K562 (cell line): ENCODE results near the gene CNGA1. TPM values are rescaled to one million over a fixed set of nuclear protein-coding genes. Genes with fewer than 3 reads are reported as not detected.

ENCODE experiments used
- ATAC-seq: fragments of 200-7000 bp; cut with Tn5 transposase; 3 replicates; pipeline ENCODE4 v1.9.1; 2020; ENCODE audit warnings: moderate library complexity
- BruUV-seq: library from RNA; stranded (reverse); fragments of 400-500 nt; replicated peaks from 2 replicates; lab custom pipeline; 2021; lab: Mats Ljungman, UMichigan
- CTCF ChIA-PET: fragments of 300-600 bp; formaldehyde crosslinking; extraction: SDS; loops from one replicate; lab custom pipeline; 2021; ENCODE audit warnings: low intra/inter-chr PET ratio; lab: Yijun Ruan, JAX
- POLR2A ChIA-PET: fragments of 300-600, 350-650 bp; sonication (Branson Sonifier 250); formaldehyde crosslinking; extraction: SDS; loops from one replicate; lab custom pipeline; 2021; ENCODE audit warnings: antibody characterized with exemption, inconsistent platforms; lab: Yijun Ruan, JAX
- DNase-seq, 4 experiments: peaks; one replicate each; pipeline versions ENCODE4 v3.0.0 to v3.0.0-alpha.2; 2011 to 2018; ENCODE audit warnings: low spot score in 3 of 4, mixed read lengths in 3 of 4; ENCODE audit errors: extremely low read depth in 1 of 4
- FAIRE-seq: peaks from 2 replicates; lab custom pipeline; 2011; peaks lifted over from hg19 to GRCh38; lab: Jason Lieb, UNC
- H2AFZ ChIP-seq: 2 replicates; pipeline ENCODE4 v1.6.0; 2011; ENCODE audit warnings: low read depth, low read length, control low read depth, inconsistent platforms
- H3K27ac ChIP-seq: fragments of 200-600 bp; 3 replicates; pipeline ENCODE4 v1.8.0; 2011; ENCODE audit warnings: low read depth, mild to moderate bottlenecking, control low read depth, inconsistent platforms, low read length, moderate library complexity, mixed read lengths; ENCODE audit errors: extremely low read depth
- H3K27me3 ChIP-seq, 2 experiments: fragments of 300-600 bp in 1 of 2; 2 replicates in 1 of 2; 3 replicates in 1 of 2; pipeline versions ENCODE4 v1.6.0 to v1.8.0; 2011; ENCODE audit warnings: inconsistent platforms in 2 of 2, low read length in 2 of 2, mild to moderate bottlenecking in 1 of 2, mixed read lengths in 1 of 2, moderate library complexity in 1 of 2; ENCODE audit not compliant: control insufficient read depth in 2 of 2, insufficient read depth in 2 of 2
- H3K36me3 ChIP-seq: fragments of 300-600 bp; 3 replicates; pipeline ENCODE4 v1.8.0; 2011; ENCODE audit warnings: mild to moderate bottlenecking, low read length, inconsistent platforms; ENCODE audit not compliant: control insufficient read depth, insufficient read depth
- H3K4me1 ChIP-seq, 2 experiments: fragments of 200-600 bp in 1 of 2; replicated peaks in 1 of 2; 2 replicates in 1 of 2; 3 replicates in 1 of 2; pipeline versions ENCODE4 v1.5.1 to v1.8.0; 2011; ENCODE audit warnings: inconsistent platforms in 2 of 2, low read length in 2 of 2, mild to moderate bottlenecking in 1 of 2, mixed read lengths in 1 of 2, moderate library complexity in 1 of 2; ENCODE audit not compliant: control insufficient read depth in 2 of 2, insufficient read depth in 2 of 2
- H3K4me2 ChIP-seq: 2 replicates; pipeline ENCODE4 v1.6.1; 2011; ENCODE audit warnings: low read length, control low read depth, inconsistent platforms, mixed read lengths; ENCODE audit not compliant: insufficient read depth
- H3K4me3 ChIP-seq: fragments of 200-600 bp; sonication (generic), shearing (Covaris generic); 2 replicates; pipeline ENCODE4 v1.5.1; 2016; ENCODE audit warnings: control low read depth, inconsistent platforms
- H3K79me2 ChIP-seq: fragments of 200-600 bp; 3 replicates; pipeline ENCODE4 v1.8.0; 2011; ENCODE audit warnings: low read length, inconsistent platforms; ENCODE audit not compliant: control insufficient read depth, insufficient read depth
- H3K9ac ChIP-seq, 2 experiments: 2 replicates each; pipeline versions ENCODE4 v1.6.0 to v1.6.1; 2011; ENCODE audit warnings: low read depth in 2 of 2, low read length in 2 of 2, control low read depth in 1 of 2, inconsistent platforms in 1 of 2, mild to moderate bottlenecking in 1 of 2, mixed read lengths in 1 of 2; ENCODE audit not compliant: insufficient read depth in 1 of 2
- H3K9me1 ChIP-seq: one replicate; pipeline ENCODE4 v1.6.0; 2011; ENCODE audit warnings: inconsistent platforms, mild to moderate bottlenecking, low read length, moderate library complexity; ENCODE audit not compliant: control insufficient read depth, insufficient read depth
- H3K9me3 ChIP-seq: replicated peaks from 2 replicates; pipeline ENCODE4 v1.5.1; 2011; ENCODE audit warnings: low read depth, low read length, inconsistent platforms; ENCODE audit not compliant: control insufficient read depth, insufficient read depth
- H4K20me1 ChIP-seq: replicated peaks from 2 replicates; pipeline ENCODE4 v1.6.1; 2011; ENCODE audit warnings: low read length, inconsistent platforms, mixed read lengths; ENCODE audit not compliant: control insufficient read depth, insufficient read depth
- ARHGAP35 ChIP-seq: fragments of 450-650 bp; IDR thresholded peaks from 2 replicates; pipeline ENCODE4 v1.6.1; 2018; ENCODE audit not compliant: partially characterized antibody
- ASH1L ChIP-seq: fragments of 450-650 bp; IDR thresholded peaks from 2 replicates; pipeline ENCODE4 v1.6.1; 2018; ENCODE audit warnings: borderline replicate concordance, mild to moderate bottlenecking, low read depth; ENCODE audit not compliant: partially characterized antibody
- CSDE1 ChIP-seq, 2 experiments: fragments of 450-650 bp; IDR thresholded peaks; 2 replicates each; pipeline ENCODE4 v1.6.1; 2016; ENCODE audit warnings: mild to moderate bottlenecking in 1 of 2
- DNMT1 ChIP-seq: fragments of 450-650 bp; IDR thresholded peaks from 2 replicates; pipeline ENCODE4 v1.6.1; 2016; ENCODE audit warnings: antibody characterized with exemption, mild to moderate bottlenecking
- KDM2B ChIP-seq: fragments of 250-450 bp; sonication (Bioruptor Pico); IDR thresholded peaks from 2 replicates; pipeline ENCODE4 v1.8.0; 2021; ENCODE audit warnings: mild to moderate bottlenecking, moderate library complexity
- MCM3 ChIP-seq: fragments of 450-650 bp; IDR thresholded peaks from 2 replicates; pipeline ENCODE4 v1.6.1; 2016
- POLR2AphosphoS5 ChIP-seq: IDR thresholded peaks from 2 replicates; pipeline ENCODE4 v1.6.1; 2011; ENCODE audit warnings: mild to moderate bottlenecking, low read depth, low read length, moderate library complexity; ENCODE audit not compliant: control insufficient read depth, insufficient read depth
- SRSF3 ChIP-seq: fragments of 200-400 bp; formaldehyde crosslinking; IDR thresholded peaks from 2 replicates; pipeline ENCODE4 v1.6.1; 2016; ENCODE audit warnings: mild to moderate bottlenecking, low read length, moderate library complexity; ENCODE audit not compliant: insufficient read depth
- YY1 ChIP-seq, 3 experiments: IDR thresholded peaks; 2 replicates each; pipeline ENCODE4 v1.6.1; 2011; ENCODE audit warnings: low read length in 2 of 3, mild to moderate bottlenecking in 2 of 3, moderate library complexity in 2 of 3, borderline replicate concordance in 1 of 3, control low read depth in 1 of 3, low read depth in 1 of 3; ENCODE audit not compliant: insufficient read depth in 3 of 3, insufficient replicate concordance in 2 of 3, control insufficient read depth in 1 of 3, insufficient read length in 1 of 3; ENCODE audit errors: extremely low read depth in 1 of 3
- ZNF12 ChIP-seq: sonication (generic); formaldehyde crosslinking; IDR thresholded peaks from 2 replicates; pipeline ENCODE4 v1.4.0; 2020; ENCODE audit warnings: mild to moderate bottlenecking, missing genetic modification reagents
- ZNF507 ChIP-seq: conservative IDR thresholded peaks from 2 replicates; pipeline ENCODE4 v1.6.1; 2017; ENCODE audit warnings: missing genetic modification characterization, missing compliant biosample characterization
- ZNF79 ChIP-seq: fragments of 250-450 bp; sonication (Bioruptor Pico); IDR thresholded peaks from 2 replicates; pipeline ENCODE4 v1.4.0; 2020; ENCODE audit warnings: low read depth, mild to moderate bottlenecking, moderate library complexity
- WGBS: fragments of 100-300 bp; shearing (Covaris generic); methylation state at CpG from one replicate; pipeline ENCODE4 v1.1.6; 2016; ENCODE audit warnings: low coverage, mixed read lengths; ENCODE audit not compliant: insufficient coverage; ENCODE audit errors: missing lambda C conversion rate; 5-methylcytosine and 5-hydroxymethylcytosine counted together
- in situ Hi-C: fragments of 300-500 bp; cut with MboI; formaldehyde crosslinking; loops from 4 replicates; pipeline ENCODE4 v1.15.0; 2018; ENCODE audit warnings: inconsistent platforms, mixed read lengths
- intact Hi-C: fragments of 100-400 bp; cut with micrococcal nuclease; formaldehyde crosslinking; loops from 2 replicates; pipeline ENCODE4 v1.14.2; 2022
- polyA plus RNA-seq, 8 experiments: library from polyadenylated mRNA; depleted of rRNA in 4 of 8; stranded (reverse) in 5 of 8; unstranded in 3 of 8; fragments of >200 nt; fragmentation: Nextera tagmentation in 2 of 8; fragmentation: Illumina TruSeq in 1 of 8; extraction: Ambion mirVana in 2 of 8; extraction: Trizol in 1 of 8; gene quantifications; 2 replicates each; pipeline versions ENCODE4 v1.2.1 to v1.2.3, GENCODE V29; 2011 to 2014; ENCODE audit warnings: inconsistent platforms in 1 of 8, missing spikeins in 1 of 8
- total RNA-seq, 7 experiments: library from RNA; depleted of rRNA in 6 of 7; stranded (reverse); fragments of >200 nt in 6 of 7; fragmentation: Illumina TruSeq in 2 of 7; extraction: Trizol in 2 of 7; gene quantifications; 2 replicates each; pipeline versions ENCODE4 v1.2.1 to v1.2.3, GENCODE V29; 2011 to 2021; ENCODE audit warnings: low replicate concordance in 1 of 7
- TF ChIP-seq, protein P1 (sequence below): fragments of 200-800 bp; sonication (Bioruptor generic); IDR thresholded peaks from 2 replicates; pipeline ENCODE4 v1.6.1; 2017; ENCODE audit warnings: missing genetic modification characterization, missing compliant biosample characterization
- TF ChIP-seq, protein P2 (sequence below): fragments of 200-400 bp; formaldehyde crosslinking; IDR thresholded peaks from 2 replicates; pipeline ENCODE4 v1.6.1; 2017; ENCODE audit warnings: mild to moderate bottlenecking, low read depth, low read length, moderate library complexity
- TF ChIP-seq, protein P3 (sequence below), 3 experiments: IDR thresholded peaks in 2 of 3; conservative IDR thresholded peaks in 1 of 3; 2 replicates each; pipeline ENCODE4 v1.5.1; 2011 to 2012; ENCODE audit warnings: low read length in 3 of 3, mild to moderate bottlenecking in 3 of 3, control low read depth in 2 of 3, improper control_type of control experiment in 1 of 3, inconsistent platforms in 1 of 3, low read depth in 1 of 3, mixed read lengths in 1 of 3, moderate library complexity in 1 of 3; ENCODE audit not compliant: insufficient read depth in 2 of 3

CNGA1 gene
- total and polyA plus RNA-seq, 9 of the 15 experiments (the other 6 are each of a cell fraction or from before 2014, with no cell fraction given), result 0.03 to 0.29 (median 0.04) TPM; not detected in 5

DNA sequence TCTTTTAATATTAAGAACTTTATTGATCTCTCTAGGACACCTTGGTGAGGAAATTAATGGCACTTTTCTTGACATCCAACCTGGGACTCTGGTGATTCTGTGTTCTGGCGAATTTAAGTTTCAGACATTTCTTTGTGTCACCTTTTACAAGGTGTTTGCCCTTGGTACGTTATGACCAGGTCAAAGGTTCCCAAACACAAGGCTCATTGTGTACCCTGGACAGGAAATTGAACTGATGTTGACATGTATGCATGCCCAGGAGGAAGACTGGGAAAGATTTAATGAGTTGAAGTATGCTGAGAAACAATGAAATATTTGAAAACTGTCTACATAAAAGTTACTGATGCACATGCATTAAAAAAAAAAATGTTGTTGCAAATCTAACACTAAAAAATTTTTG is 22.2 kb upstream of the CNGA1 start:
- no peak for FAIRE-seq
- Histone ChIP-seq H3K4me2 (no peak overlapping the region), H3K9ac (no peak overlapping the region), H3K79me2 (no peaks in the 10 kb centered on the region), H3K27ac (no peak overlapping the region), H4K20me1 (no peaks in the 10 kb centered on the region), H3K36me3 (no peaks in the 10 kb centered on the region), H2AFZ (no peak overlapping the region), H3K4me3 (no peak overlapping the region), H3K9me1 (no peaks in the 10 kb centered on the region), H3K27me3 (peaks cover 7 to 9% of the 10 kb centered on the region in 2 experiments; a peak in 3 of 5 replicates), H3K9me3 (no peaks in the 10 kb centered on the region), H3K4me1 (no peaks in the 10 kb centered on the region)
- ChIA-PET POLR2A (interaction anchor here (1.1 kb wide), 1 partner anchor 8 kb away, joined by 3 read pairs; no protein-coding TSS in a partner anchor), CTCF (no interaction called here)
- ATAC-seq, result no peak
- in situ Hi-C loops, result no loop called here
- DNase-seq, result no peak
- TF ChIP-seq DNMT1 (no peak), YY1 (IDR thresholded peaks at IDR 0.05; ENCODE audit: borderline replicate concordance in 1 of 3, control insufficient read depth in 1 of 3, extremely low read depth in 1 of 3, insufficient read depth in 3 of 3, insufficient read length in 1 of 3, insufficient replicate concordance in 2 of 3, low read depth in 1 of 3, low read length in 2 of 3) (no peak), ZNF507 (no peak), ZNF79 (CRISPR knock-in tag) (no peak), CSDE1 (IDR thresholded peaks at IDR 0.05) (no peak), ZNF12 (CRISPR knock-in tag) (no peak), ARHGAP35 (no peak), ASH1L (no peak), SRSF3 (no peak), MCM3 (no peak), KDM2B (no peak), POLR2AphosphoS5 (no peak)
- TF ChIP-seq, protein P1, sequence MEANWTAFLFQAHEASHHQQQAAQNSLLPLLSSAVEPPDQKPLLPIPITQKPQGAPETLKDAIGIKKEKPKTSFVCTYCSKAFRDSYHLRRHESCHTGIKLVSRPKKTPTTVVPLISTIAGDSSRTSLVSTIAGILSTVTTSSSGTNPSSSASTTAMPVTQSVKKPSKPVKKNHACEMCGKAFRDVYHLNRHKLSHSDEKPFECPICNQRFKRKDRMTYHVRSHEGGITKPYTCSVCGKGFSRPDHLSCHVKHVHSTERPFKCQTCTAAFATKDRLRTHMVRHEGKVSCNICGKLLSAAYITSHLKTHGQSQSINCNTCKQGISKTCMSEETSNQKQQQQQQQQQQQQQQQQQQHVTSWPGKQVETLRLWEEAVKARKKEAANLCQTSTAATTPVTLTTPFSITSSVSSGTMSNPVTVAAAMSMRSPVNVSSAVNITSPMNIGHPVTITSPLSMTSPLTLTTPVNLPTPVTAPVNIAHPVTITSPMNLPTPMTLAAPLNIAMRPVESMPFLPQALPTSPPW (CRISPR knock-in tag), result no peak
- TF ChIP-seq, protein P2, sequence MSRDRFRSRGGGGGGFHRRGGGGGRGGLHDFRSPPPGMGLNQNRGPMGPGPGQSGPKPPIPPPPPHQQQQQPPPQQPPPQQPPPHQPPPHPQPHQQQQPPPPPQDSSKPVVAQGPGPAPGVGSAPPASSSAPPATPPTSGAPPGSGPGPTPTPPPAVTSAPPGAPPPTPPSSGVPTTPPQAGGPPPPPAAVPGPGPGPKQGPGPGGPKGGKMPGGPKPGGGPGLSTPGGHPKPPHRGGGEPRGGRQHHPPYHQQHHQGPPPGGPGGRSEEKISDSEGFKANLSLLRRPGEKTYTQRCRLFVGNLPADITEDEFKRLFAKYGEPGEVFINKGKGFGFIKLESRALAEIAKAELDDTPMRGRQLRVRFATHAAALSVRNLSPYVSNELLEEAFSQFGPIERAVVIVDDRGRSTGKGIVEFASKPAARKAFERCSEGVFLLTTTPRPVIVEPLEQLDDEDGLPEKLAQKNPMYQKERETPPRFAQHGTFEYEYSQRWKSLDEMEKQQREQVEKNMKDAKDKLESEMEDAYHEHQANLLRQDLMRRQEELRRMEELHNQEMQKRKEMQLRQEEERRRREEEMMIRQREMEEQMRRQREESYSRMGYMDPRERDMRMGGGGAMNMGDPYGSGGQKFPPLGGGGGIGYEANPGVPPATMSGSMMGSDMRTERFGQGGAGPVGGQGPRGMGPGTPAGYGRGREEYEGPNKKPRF, result no peak
- TF ChIP-seq, protein P3, sequence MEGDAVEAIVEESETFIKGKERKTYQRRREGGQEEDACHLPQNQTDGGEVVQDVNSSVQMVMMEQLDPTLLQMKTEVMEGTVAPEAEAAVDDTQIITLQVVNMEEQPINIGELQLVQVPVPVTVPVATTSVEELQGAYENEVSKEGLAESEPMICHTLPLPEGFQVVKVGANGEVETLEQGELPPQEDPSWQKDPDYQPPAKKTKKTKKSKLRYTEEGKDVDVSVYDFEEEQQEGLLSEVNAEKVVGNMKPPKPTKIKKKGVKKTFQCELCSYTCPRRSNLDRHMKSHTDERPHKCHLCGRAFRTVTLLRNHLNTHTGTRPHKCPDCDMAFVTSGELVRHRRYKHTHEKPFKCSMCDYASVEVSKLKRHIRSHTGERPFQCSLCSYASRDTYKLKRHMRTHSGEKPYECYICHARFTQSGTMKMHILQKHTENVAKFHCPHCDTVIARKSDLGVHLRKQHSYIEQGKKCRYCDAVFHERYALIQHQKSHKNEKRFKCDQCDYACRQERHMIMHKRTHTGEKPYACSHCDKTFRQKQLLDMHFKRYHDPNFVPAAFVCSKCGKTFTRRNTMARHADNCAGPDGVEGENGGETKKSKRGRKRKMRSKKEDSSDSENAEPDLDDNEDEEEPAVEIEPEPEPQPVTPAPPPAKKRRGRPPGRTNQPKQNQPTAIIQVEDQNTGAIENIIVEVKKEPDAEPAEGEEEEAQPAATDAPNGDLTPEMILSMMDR (IDR thresholded peaks at IDR 0.05 in 2 of 3, conservative IDR thresholded peaks at IDR 0.05 in 1 of 3; ENCODE audit: insufficient read depth in 2 of 3, low read depth in 1 of 3, low read length in 3 of 3), result no peak
- intact Hi-C loops, result no loop called here
- no TSS peak for BruUV-seq
- WGBS, result 0% methylated on average over 2 of the region's 2 CpGs
